OCI-LY1 (cell line): ENCODE measurements around the gene DNAAF9.

ENCODE experiments used
- H2AFZ ChIP-seq: fragments of 200-600 bp; sonication (generic), shearing (Covaris generic); 2 replicates; pipeline ENCODE4 v1.6.0; 2014; ENCODE audit warnings: antibody characterized with exemption, mild to moderate bottlenecking, low read length
- H3F3A ChIP-seq: fragments of 200-600 bp; sonication (generic), shearing (Covaris generic); 2 replicates; pipeline ENCODE4 v1.6.0; 2014; ENCODE audit warnings: mild to moderate bottlenecking, antibody characterized with exemption, low read length, moderate library complexity; ENCODE audit not compliant: insufficient read depth
- H3K27ac ChIP-seq: fragments of 200-600 bp; sonication (generic); 2 replicates; pipeline ENCODE4 v1.5.1; 2014; ENCODE audit warnings: low read length, mixed run types, mild to moderate bottlenecking, low read depth; ENCODE audit not compliant: poor library complexity, severe bottlenecking
- H3K27me3 ChIP-seq: fragments of 200-600 bp; sonication (generic); 2 replicates; pipeline ENCODE4 v1.6.0; 2014; ENCODE audit warnings: antibody characterized with exemption, mild to moderate bottlenecking, low read length, moderate library complexity; ENCODE audit not compliant: insufficient read depth
- H3K36me3 ChIP-seq: fragments of 200-600 bp; sonication (generic); 2 replicates; pipeline ENCODE4 v1.6.1; 2014; ENCODE audit warnings: mild to moderate bottlenecking, antibody characterized with exemption, low read length, moderate library complexity, mixed read lengths; ENCODE audit not compliant: insufficient read depth
- H3K4me1 ChIP-seq: fragments of 200-600 bp; sonication (generic); 2 replicates; pipeline ENCODE4 v1.5.1; 2014; ENCODE audit warnings: mild to moderate bottlenecking, low read length, moderate library complexity; ENCODE audit not compliant: insufficient read depth, severe bottlenecking
- H3K4me2 ChIP-seq: fragments of 200-600 bp; sonication (generic), shearing (Covaris generic); 2 replicates; pipeline ENCODE4 v1.6.1; 2014; ENCODE audit warnings: low read length
- H3K4me3 ChIP-seq: fragments of 200-600 bp; sonication (generic); 2 replicates; pipeline ENCODE4 v1.5.1; 2014; ENCODE audit warnings: low read length, low read depth, mild to moderate bottlenecking, mixed read lengths; ENCODE audit not compliant: poor library complexity, severe bottlenecking
- H3K79me2 ChIP-seq: fragments of 200-600 bp; shearing (Covaris generic); 2 replicates; pipeline ENCODE4 v1.6.1; 2016; ENCODE audit warnings: mixed run types, low read length, mixed read lengths; ENCODE audit not compliant: insufficient read depth
- H3K9ac ChIP-seq: fragments of 200-600 bp; sonication (generic), shearing (Covaris generic); 2 replicates; pipeline ENCODE4 v1.6.1; 2014; ENCODE audit warnings: mild to moderate bottlenecking, low read length, mixed read lengths
- H3K9me2 ChIP-seq: fragments of 200-600 bp; sonication (generic), shearing (Covaris generic); 2 replicates; pipeline ENCODE4 v1.6.1; 2014; ENCODE audit warnings: low read depth, mild to moderate bottlenecking, low read length, mixed read lengths
- H3K9me3 ChIP-seq: fragments of 200-600 bp; shearing (Covaris generic); 2 replicates; pipeline ENCODE4 v1.6.1; 2014; ENCODE audit warnings: low read length, mixed read lengths
- H4K20me1 ChIP-seq: fragments of 200-600 bp; sonication (generic), shearing (Covaris generic); 2 replicates; pipeline ENCODE4 v1.6.0; 2016; ENCODE audit warnings: mild to moderate bottlenecking, low read length; ENCODE audit not compliant: insufficient read depth
- CTCF ChIP-seq: fragments of 200-600 bp; sonication (generic), shearing (Covaris generic); IDR thresholded peaks from 2 replicates; pipeline ENCODE4 v1.5.1; 2017; ENCODE audit warnings: mild to moderate bottlenecking, antibody characterized with exemption, low read length, moderate library complexity, mixed read lengths
- EZH2 ChIP-seq: fragments of 200-600 bp; sonication (generic), shearing (Covaris generic); IDR thresholded peaks from 2 replicates; pipeline ENCODE4 v1.8.0; 2017; ENCODE audit warnings: borderline replicate concordance, mixed run types, mild to moderate bottlenecking, antibody characterized with exemption, low read length, moderate library complexity, mixed read lengths

DNAAF9 gene

GRCh38 chr20:3452690-3453089 lies 45.2 kb upstream of the DNAAF9 start:
- H3K27me3 ChIP-seq = no peaks in the 10 kb centered on the region
- no peak overlapping the region for H2AFZ ChIP-seq
- H3K79me2 ChIP-seq = no peaks in the 10 kb centered on the region
- TF ChIP-seq EZH2 (no peak), CTCF (no peak)
- H3K9ac ChIP-seq = no peak overlapping the region
- H3K9me2 ChIP-seq = no peaks in the 10 kb centered on the region
- H3F3A ChIP-seq = no peaks in the 10 kb centered on the region
- H3K4me3 ChIP-seq = no peak overlapping the region
- no peak overlapping the region for H3K4me2 ChIP-seq
- H3K4me1 ChIP-seq = no peaks in the 10 kb centered on the region
- H3K9me3 ChIP-seq = no peaks in the 10 kb centered on the region
- no peaks in the 10 kb centered on the region for H3K36me3 ChIP-seq
- H4K20me1 ChIP-seq = no peaks in the 10 kb centered on the region
- H3K27ac ChIP-seq = no peak overlapping the region

GRCh38 chr20:3452136-3452535 lies 44.7 kb upstream of the DNAAF9 start:
- no peak overlapping the region for H3K27ac ChIP-seq
- no peak overlapping the region for H3K4me3 ChIP-seq
- no peaks in the 10 kb centered on the region for H3F3A ChIP-seq
- H3K79me2 ChIP-seq = no peaks in the 10 kb centered on the region
- H3K9me2 ChIP-seq = no peaks in the 10 kb centered on the region
- H2AFZ ChIP-seq = no peak overlapping the region
- H3K4me1 ChIP-seq = no peaks in the 10 kb centered on the region
- H3K4me2 ChIP-seq = no peak overlapping the region
- H3K9ac ChIP-seq = no peak overlapping the region
- TF ChIP-seq EZH2 (no peak), CTCF (no peak)
- H4K20me1 ChIP-seq = no peaks in the 10 kb centered on the region
- H3K27me3 ChIP-seq = no peaks in the 10 kb centered on the region; the same call in 1 of the 2 replicates
- no peaks in the 10 kb centered on the region for H3K9me3 ChIP-seq
- H3K36me3 ChIP-seq = no peaks in the 10 kb centered on the region

- Histone ChIP-seq H3K4me3 (no peak overlapping the region), H3K79me2 (no peaks in the 10 kb centered on the region), H3K4me1 (no peaks in the 10 kb centered on the region), H3K27me3 (no peaks in the 10 kb centered on the region; the same call in 1 of the 2 replicates), H3K36me3 (no peaks in the 10 kb centered on the region), H3K9me3 (no peaks in the 10 kb centered on the region), H3K4me2 (no peak overlapping the region), H3K27ac (no peak overlapping the region), H3K9ac (no peak overlapping the region), H3K9me2 (no peaks in the 10 kb centered on the region), H4K20me1 (no peaks in the 10 kb centered on the region), H2AFZ (no peak overlapping the region), H3F3A (no peaks in the 10 kb centered on the region)
- TF ChIP-seq CTCF = no peak
- TF ChIP-seq EZH2 = no peak
These were observed 41.9 kb upstream of the DNAAF9 start for GRCh38 chr20:3449319-3449718.
